H1 (cell line): Measurements from ENCODE around the gene GABBR1. TPM values are rescaled to one million over a fixed set of nuclear protein-coding genes. Genes with fewer than 3 reads are reported as not detected.
A peak's percentile ranks its signal among the peaks of the same experiment; 100 is the strongest.
"Not testable (repeated sequence)": the region's sequence is repeated elsewhere in the genome, so short reads cannot be mapped to it uniquely, and the experiment has no call there.

Experiments used
- CTCF ChIA-PET: fragments of 300-600 bp; sonication (Branson Sonifier 250); formaldehyde crosslinking; loops from one replicate; lab custom pipeline; 2021; ENCODE audit not compliant: partially characterized antibody; lab: Charles Lee
- POLR2A ChIA-PET: fragments of 300-600 bp; sonication (Branson Sonifier 250); formaldehyde crosslinking; loops from one replicate; lab custom pipeline; 2021; ENCODE audit warnings: inconsistent platforms; ENCODE audit not compliant: partially characterized antibody; lab: Charles Lee
- DNase-seq, 2 experiments: peaks; one replicate each; pipeline versions ENCODE4 v3.0.0 to v3.0.0-alpha.2; 2010 to 2022; ENCODE audit warnings: low spot score in 2 of 2, low read depth in 1 of 2, mixed read lengths in 1 of 2
- FAIRE-seq: peaks from 2 replicates; lab custom pipeline; 2011; peaks lifted over from hg19 to GRCh38; lab: Jason Lieb, UNC
- H2AFZ ChIP-seq: 2 replicates; pipeline ENCODE4 v1.8.1; 2012; ENCODE audit warnings: low read length, inconsistent platforms
- H2AK5ac ChIP-seq: 2 replicates; pipeline ENCODE4 v1.6.1; 2013; ENCODE audit warnings: low read depth, low read length
- H2BK120ac ChIP-seq: replicated peaks from 2 replicates; pipeline ENCODE3; 2013; ENCODE audit warnings: low read depth, low read length, inconsistent platforms
- H2BK12ac ChIP-seq: 2 replicates; pipeline ENCODE4 v1.6.1; 2013; ENCODE audit warnings: low read depth, low read length
- H2BK15ac ChIP-seq: 2 replicates; pipeline ENCODE4 v1.6.1; 2013; ENCODE audit warnings: low read length
- H2BK20ac ChIP-seq: 2 replicates; pipeline ENCODE4 v1.6.1; 2013; ENCODE audit warnings: low read length
- H2BK5ac ChIP-seq: 2 replicates; pipeline ENCODE4 v1.6.1; 2013; ENCODE audit warnings: low read depth, low read length
- H3K14ac ChIP-seq: 2 replicates; pipeline ENCODE4 v1.6.1; 2013; ENCODE audit warnings: inconsistent platforms; ENCODE audit not compliant: insufficient read length
- H3K18ac ChIP-seq: 2 replicates; pipeline ENCODE4 v1.6.1; 2013; ENCODE audit warnings: low read length; ENCODE audit errors: extremely low read depth
- H3K23ac ChIP-seq: 2 replicates; pipeline ENCODE4 v1.6.1; 2013; ENCODE audit warnings: inconsistent platforms; ENCODE audit not compliant: insufficient read length
- H3K23me2 ChIP-seq: 2 replicates; pipeline ENCODE4 v1.6.1; 2013; ENCODE audit warnings: low read depth, low read length
- H3K27ac ChIP-seq: 2 replicates; pipeline ENCODE4 v1.6.1; 2011; ENCODE audit warnings: low read depth, low read length, inconsistent platforms
- H3K27me3 ChIP-seq, 4 experiments: replicated peaks in 1 of 4; 1 replicate in 1 of 4; 2 replicates in 3 of 4; pipeline versions ENCODE4 v1.6.1 to v1.8.1; 2011 to 2013; ENCODE audit warnings: low read length in 3 of 4, mild to moderate bottlenecking in 3 of 4, inconsistent platforms in 2 of 4, mixed read lengths in 2 of 4, moderate library complexity in 1 of 4; ENCODE audit not compliant: control insufficient read depth in 3 of 4, insufficient read depth in 3 of 4; ENCODE audit errors: extremely low read depth in 1 of 4
- H3K36me3 ChIP-seq, 4 experiments: 2 replicates each; pipeline versions ENCODE4 v1.6.1 to v1.8.1; 2011 to 2013; ENCODE audit warnings: mild to moderate bottlenecking in 4 of 4, low read length in 3 of 4, moderate library complexity in 2 of 4, control low read depth in 1 of 4, inconsistent platforms in 1 of 4; ENCODE audit not compliant: insufficient read depth in 4 of 4, control insufficient read depth in 2 of 4
- H3K4ac ChIP-seq: replicated peaks from 2 replicates; pipeline ENCODE3; 2013; ENCODE audit warnings: low read length, low read depth, mixed read lengths, inconsistent platforms; ENCODE audit not compliant: insufficient read length
- H3K4me1 ChIP-seq, 4 experiments: replicated peaks in 1 of 4; 1 replicate in 1 of 4; 2 replicates in 3 of 4; pipeline versions ENCODE4 v1.6.1 to v1.8.1; 2011 to 2013; ENCODE audit warnings: low read length in 3 of 4, inconsistent platforms in 2 of 4, mixed read lengths in 1 of 4; ENCODE audit not compliant: insufficient read depth in 4 of 4, control insufficient read depth in 3 of 4
- H3K4me2 ChIP-seq, 2 experiments: 2 replicates each; pipeline versions ENCODE4 v1.6.1 to v1.8.1; 2011 to 2013; ENCODE audit warnings: low read depth in 2 of 2, low read length in 2 of 2, control low read depth in 1 of 2, inconsistent platforms in 1 of 2, mild to moderate bottlenecking in 1 of 2; ENCODE audit not compliant: insufficient read depth in 1 of 2
- H3K4me3 ChIP-seq, 4 experiments: fragments of 200-600, 300-600 bp in 1 of 4; sonication (generic), shearing (Covaris generic), sonication (Bioruptor Twin) in 1 of 4; 2 replicates each; pipeline versions ENCODE4 v1.5.1 to v1.8.1; 2011 to 2016; ENCODE audit warnings: low read length in 4 of 4, low read depth in 3 of 4, control low read depth in 2 of 4, inconsistent platforms in 2 of 4, mild to moderate bottlenecking in 2 of 4, mixed read lengths in 1 of 4, moderate library complexity in 1 of 4; ENCODE audit not compliant: insufficient read depth in 2 of 4; ENCODE audit errors: extremely low read depth in 1 of 4
- H3K56ac ChIP-seq: replicated peaks from 2 replicates; pipeline ENCODE3; 2013; ENCODE audit warnings: low read depth, mild to moderate bottlenecking, mixed read lengths, low read length, inconsistent platforms; ENCODE audit not compliant: insufficient read length
- H3K79me1 ChIP-seq: 2 replicates; pipeline ENCODE4 v1.6.1; 2013; ENCODE audit warnings: low read depth, low read length, control low read depth
- H3K79me2 ChIP-seq, 2 experiments: 2 replicates each; pipeline versions ENCODE4 v1.6.1 to v1.8.1; 2012 to 2013; ENCODE audit warnings: low read length in 2 of 2, mild to moderate bottlenecking in 2 of 2, inconsistent platforms in 1 of 2; ENCODE audit not compliant: insufficient read depth in 2 of 2, control insufficient read depth in 1 of 2
- H3K9ac ChIP-seq, 4 experiments: replicated peaks in 1 of 4; 1 replicate in 1 of 4; 2 replicates in 3 of 4; pipeline versions ENCODE4 v1.6.1 to v1.8.1; 2011 to 2013; ENCODE audit warnings: low read depth in 3 of 4, low read length in 3 of 4, control low read depth in 2 of 4, mild to moderate bottlenecking in 2 of 4, moderate library complexity in 2 of 4, inconsistent platforms in 1 of 4; ENCODE audit errors: extremely low read depth in 1 of 4
- H3K9me3 ChIP-seq, 2 experiments: 2 replicates each; pipeline versions ENCODE4 v1.6.1 to v1.8.1; 2012 to 2013; ENCODE audit warnings: mild to moderate bottlenecking in 2 of 2, moderate library complexity in 2 of 2, control low read depth in 1 of 2, inconsistent platforms in 1 of 2, low read depth in 1 of 2, low read length in 1 of 2, mixed read lengths in 1 of 2; ENCODE audit not compliant: insufficient read depth in 2 of 2
- H4K20me1 ChIP-seq, 2 experiments: replicated peaks in 1 of 2; 2 replicates each; pipeline versions ENCODE3 to v1.8.1; 2011 to 2013; ENCODE audit warnings: inconsistent platforms in 2 of 2, low read length in 2 of 2, mild to moderate bottlenecking in 1 of 2; ENCODE audit not compliant: insufficient read depth in 2 of 2, control insufficient read depth in 1 of 2
- H4K5ac ChIP-seq: 2 replicates; pipeline ENCODE4 v1.6.1; 2013; ENCODE audit warnings: low read length, low read depth, mixed read lengths, inconsistent platforms; ENCODE audit not compliant: insufficient read length
- H4K8ac ChIP-seq: 2 replicates; pipeline ENCODE4 v1.8.0; 2013; ENCODE audit warnings: mild to moderate bottlenecking, moderate library complexity, low read length, inconsistent platforms; ENCODE audit not compliant: insufficient read depth; ENCODE audit errors: extremely low read depth
- H4K91ac ChIP-seq: replicated peaks from 2 replicates; pipeline ENCODE3; 2013; ENCODE audit warnings: low read length, mixed read lengths, inconsistent platforms; ENCODE audit not compliant: insufficient read length
- JUN ChIP-seq: IDR thresholded peaks from 2 replicates; pipeline ENCODE4 v1.6.1; 2011; ENCODE audit warnings: low read depth, mild to moderate bottlenecking, improper control_type of control experiment, low read length
- WGBS, 2 experiments: shearing (Covaris generic) in 1 of 2; methylation state at CpG; one replicate each; pipeline versions ENCODE4 v1.1.6 to v1.1.7; 2013 to 2015; ENCODE audit warnings: low lambda C conversion rate in 2 of 2, mixed read lengths in 2 of 2, inconsistent platforms in 1 of 2, low coverage in 1 of 2, missing lambda C conversion rate in 1 of 2; ENCODE audit not compliant: insufficient replicate concordance in 2 of 2, insufficient coverage in 1 of 2, insufficient read length in 1 of 2; ENCODE audit errors: extremely low coverage in 1 of 2, missing lambda C conversion rate in 1 of 2; 5-methylcytosine and 5-hydroxymethylcytosine counted together
- polyA plus RNA-seq, 7 experiments: library from polyadenylated mRNA; depleted of rRNA in 3 of 7; stranded (reverse) in 5 of 7; unstranded in 2 of 7; fragments of >200 nt in 5 of 7; fragments of 200-250 nt in 2 of 7; gene quantifications; 1 replicate in 5 of 7; 2 replicates in 1 of 7; 4 replicates in 1 of 7; pipeline versions ENCODE4 v1.2.1 to v1.2.3, GENCODE V29; 2011 to 2013; ENCODE audit warnings: missing spikeins in 2 of 7, mixed read lengths in 2 of 7
- total RNA-seq: library from RNA; stranded (reverse); fragmentation: NEBNext Ultra II Directional; extraction: Animal tissue kit (Norgen Biotek cat#: 25700); gene quantifications from 2 replicates; pipeline ENCODE4 v1.2.1, GENCODE V29; 2021

GABBR1 gene
- total and polyA plus RNA-seq, 2 of the 8 experiments (the other 6 are each of a cell fraction or from before 2014, with no cell fraction given) = 75.9 to 78.3 TPM

DNA sequence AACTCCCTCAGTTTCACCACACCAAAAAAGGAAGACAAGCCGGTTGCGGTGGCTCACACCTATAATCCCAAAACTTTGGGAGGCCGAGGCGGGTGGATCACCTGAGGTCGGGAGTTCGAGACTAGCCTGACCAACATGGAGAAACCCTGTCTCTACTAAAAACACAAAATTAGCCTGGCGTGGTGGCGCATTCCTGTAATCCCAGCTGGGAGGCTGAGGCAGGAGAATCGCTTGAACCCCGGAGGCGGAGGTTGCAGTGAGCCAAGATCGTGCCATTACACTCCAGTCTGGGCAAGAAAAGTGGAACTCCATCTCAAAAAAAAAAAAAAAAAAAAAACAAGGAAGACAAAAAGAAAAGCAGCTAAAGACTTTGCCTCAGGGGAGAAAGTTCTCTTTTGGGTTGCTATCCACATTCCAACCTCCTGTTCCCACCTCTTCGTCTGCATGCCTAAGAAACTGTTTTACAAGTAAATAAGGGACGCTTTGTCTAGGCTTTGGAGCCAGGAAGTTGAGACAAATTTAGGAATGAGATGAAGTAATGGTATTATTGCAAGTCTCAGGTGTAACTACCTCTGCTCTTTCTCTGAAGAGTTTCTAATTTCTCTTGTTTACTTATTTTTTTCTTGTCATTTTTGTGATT is 28.6 kb upstream of the GABBR1 start:
- DNase-seq (peak; percentile 57 to 91), FAIRE-seq (peak; percentile 81)
- ChIA-PET CTCF (interaction anchor here (1.0 to 24.4 kb wide), 6 partner anchors 19 to 50 kb away, joined by 3 to 658 read pairs (median 253); partner anchors contain the start of genes GABBR1 and ZFP57), POLR2A (interaction anchor here (1.0 to 8.4 kb wide), 12 partner anchors 9 to 38 kb away, joined by 3 to 78 read pairs (median 4); no protein-coding TSS in a partner anchor)
- peak overlapping the region; percentile 55 for H4K5ac ChIP-seq
- H2BK15ac ChIP-seq, H4K8ac ChIP-seq, H2AFZ ChIP-seq, H3K36me3 ChIP-seq, H3K79me1 ChIP-seq, H3K9me3 ChIP-seq, H3K14ac ChIP-seq, H2AK5ac ChIP-seq, H4K20me1 ChIP-seq, H3K23me2 ChIP-seq, H3K79me2 ChIP-seq, H3K23ac ChIP-seq, H3K27me3 ChIP-seq, H3K9ac ChIP-seq: not testable (repeated sequence)
- peak overlapping the region; percentile 49 for H3K18ac ChIP-seq
- peak overlapping the region; percentile 32 for H3K56ac ChIP-seq
- peak overlapping the region; percentile 13 to 35; a peak in 3 of 4 replicates for H3K4me2 ChIP-seq
- H3K4me1 ChIP-seq = peaks cover 8 to 28% (median 19%) of the 10 kb centered on the region in 4 experiments
- H3K27ac ChIP-seq = peak overlapping the region; percentile 84; the same call in 1 of the 2 replicates
- peak overlapping the region; percentile 26 for H2BK120ac ChIP-seq
- H3K4ac ChIP-seq = peak overlapping the region; percentile 69
- peak overlapping the region; percentile 80; the same call in 1 of the 2 replicates for H2BK20ac ChIP-seq
- 13% methylated on average over 8 of the region's 14 CpGs; no CpG with 5 or more reads in 1 of the 2 experiments for WGBS, 2 experiments
- peak overlapping the region; percentile 99 for H2BK5ac ChIP-seq
- peak overlapping the region in 1 of 4 experiments; percentile 15; a peak in 1 of 8 replicates for H3K4me3 ChIP-seq
- peak overlapping the region; percentile 76 for H4K91ac ChIP-seq
- H2BK12ac ChIP-seq = peak overlapping the region; percentile 56
- peak; percentile 50; the same call in 1 of the 2 replicates for TF ChIP-seq JUN
